Endothelial cell of umbilical vein (primary cell): Measurements from ENCODE around the gene BRMS1. TPM values are rescaled to one million over a fixed set of nuclear protein-coding genes. Genes with fewer than 3 reads are reported as not detected.

ENCODE experiments used
- BruUV-seq: library from RNA; stranded (reverse); fragments of 400-500 nt; replicated peaks from 2 replicates; lab custom pipeline; 2021; lab: Mats Ljungman, UMichigan
- CTCF ChIA-PET: fragments of 300-600, 350-600 bp; sonication (Branson Sonifier 250); formaldehyde crosslinking; loops from one replicate; lab custom pipeline; 2021; ENCODE audit warnings: antibody characterized with exemption, inconsistent platforms; lab: Charles Lee
- POLR2A ChIA-PET: fragments of 300-600, 350-600 bp; sonication (Branson Sonifier 250); formaldehyde crosslinking; loops from one replicate; lab custom pipeline; 2021; ENCODE audit warnings: antibody characterized with exemption, inconsistent platforms; lab: Charles Lee
- DNase-seq: peaks from one replicate; pipeline ENCODE4 v3.0.0-alpha.2; 2011; ENCODE audit warnings: low read depth, low spot score
- FAIRE-seq: peaks from 2 replicates; lab custom pipeline; 2011; peaks lifted over from hg19 to GRCh38; lab: Jason Lieb, UNC
- H2AFZ ChIP-seq: 2 replicates; pipeline ENCODE4 v1.6.0; 2012; ENCODE audit warnings: low read depth, low read length, control low read depth, inconsistent platforms
- H3K27ac ChIP-seq: 2 replicates; pipeline ENCODE4 v1.5.1; 2011; ENCODE audit warnings: low read depth, mild to moderate bottlenecking, control low read depth, low read length, moderate library complexity; ENCODE audit not compliant: insufficient read depth
- H3K27me3 ChIP-seq, 2 experiments: 2 replicates each; pipeline versions ENCODE4 v1.6.0 to v1.6.1; 2011; ENCODE audit warnings: low read length in 2 of 2, mixed read lengths in 1 of 2; ENCODE audit not compliant: control insufficient read depth in 2 of 2, insufficient read depth in 2 of 2
- H3K36me3 ChIP-seq, 2 experiments: 2 replicates in 1 of 2; 3 replicates in 1 of 2; pipeline ENCODE4 v1.5.1; 2011; ENCODE audit warnings: low read length in 2 of 2, mild to moderate bottlenecking in 1 of 2, moderate library complexity in 1 of 2; ENCODE audit not compliant: control insufficient read depth in 2 of 2, insufficient read depth in 2 of 2; ENCODE audit errors: extremely low read depth in 1 of 2
- H3K4me1 ChIP-seq: 3 replicates; pipeline ENCODE4 v1.5.1; 2011; ENCODE audit warnings: mild to moderate bottlenecking, low read length; ENCODE audit not compliant: control insufficient read depth, insufficient read depth; ENCODE audit errors: extremely low read depth
- H3K4me2 ChIP-seq: 2 replicates; pipeline ENCODE4 v1.6.1; 2011; ENCODE audit warnings: low read length, control low read depth, mixed read lengths; ENCODE audit not compliant: insufficient read depth
- H3K4me3 ChIP-seq, 3 experiments: fragments of 200-600 bp in 1 of 3; sonication (generic), shearing (Covaris generic) in 1 of 3; replicated peaks in 1 of 3; 2 replicates each; pipeline ENCODE4 v1.5.1; 2011 to 2016; ENCODE audit warnings: control low read depth in 3 of 3, low read length in 3 of 3, mild to moderate bottlenecking in 2 of 3, inconsistent platforms in 1 of 3, low read depth in 1 of 3, moderate library complexity in 1 of 3; ENCODE audit not compliant: insufficient read depth in 1 of 3
- H3K79me2 ChIP-seq: 2 replicates; pipeline ENCODE4 v1.6.0; 2012; ENCODE audit warnings: low read length, inconsistent platforms; ENCODE audit not compliant: control insufficient read depth, insufficient read depth
- H3K9ac ChIP-seq: replicated peaks from 2 replicates; pipeline ENCODE3; 2011; ENCODE audit warnings: low read length, control low read depth; ENCODE audit not compliant: insufficient read depth; ENCODE audit errors: extremely low read depth
- H3K9me1 ChIP-seq: replicated peaks from 3 replicates; pipeline ENCODE4 v1.6.0; 2011; ENCODE audit warnings: mild to moderate bottlenecking, low read length; ENCODE audit not compliant: control insufficient read depth, insufficient read depth; ENCODE audit errors: extremely low read depth
- H3K9me3 ChIP-seq: replicated peaks from 2 replicates; pipeline ENCODE4 v1.5.1; 2012; ENCODE audit warnings: low read length, inconsistent platforms; ENCODE audit not compliant: control insufficient read depth, insufficient read depth
- H4K20me1 ChIP-seq: replicated peaks from 2 replicates; pipeline ENCODE3; 2011; ENCODE audit warnings: mild to moderate bottlenecking, low read length; ENCODE audit not compliant: control insufficient read depth, insufficient read depth; ENCODE audit errors: extremely low read depth
- CTCF ChIP-seq, 2 donors: IDR thresholded peaks; 1 replicate in 1 of 2; 2 replicates in 1 of 2; pipeline ENCODE4 v1.5.1; 2011; ENCODE audit warnings: low read length in 2 of 2, mild to moderate bottlenecking in 2 of 2, moderate library complexity in 2 of 2, control low read depth in 1 of 2, inconsistent platforms in 1 of 2, low read depth in 1 of 2; ENCODE audit not compliant: insufficient read depth in 1 of 2; ENCODE audit errors: extremely low read depth in 1 of 2
- EZH2 ChIP-seq: IDR thresholded peaks from 2 replicates; pipeline ENCODE4 v1.6.1; 2012; ENCODE audit warnings: borderline replicate concordance, low read depth, mild to moderate bottlenecking, moderate library complexity, low read length, inconsistent platforms; ENCODE audit not compliant: severe bottlenecking
- FOS ChIP-seq: IDR thresholded peaks from 2 replicates; pipeline ENCODE4 v1.6.1; 2011; ENCODE audit warnings: mild to moderate bottlenecking, low read length, moderate library complexity, borderline replicate concordance; ENCODE audit not compliant: insufficient read depth
- GATA2 ChIP-seq: IDR thresholded peaks from 2 replicates; pipeline ENCODE4 v1.7.0; 2011; ENCODE audit warnings: low read depth, mild to moderate bottlenecking, moderate library complexity, mixed read lengths, low read length; ENCODE audit not compliant: insufficient read length, insufficient read depth
- JUN ChIP-seq: IDR thresholded peaks from 2 replicates; pipeline ENCODE4 v1.6.1; 2011; ENCODE audit warnings: borderline replicate concordance, low read depth; ENCODE audit not compliant: insufficient read length, insufficient read depth
- MYC ChIP-seq: IDR thresholded peaks from one replicate; pipeline ENCODE4 v1.6.1; 2011; ENCODE audit warnings: mild to moderate bottlenecking, low read depth, low read length
- POLR2A ChIP-seq: IDR thresholded peaks from 2 replicates; pipeline ENCODE4 v1.6.1; 2012; ENCODE audit warnings: low read depth, mild to moderate bottlenecking, control low read depth, low read length
- POLR2AphosphoS5 ChIP-seq: IDR thresholded peaks from 2 replicates; pipeline ENCODE4 v1.6.1; 2012; ENCODE audit warnings: low read depth, mild to moderate bottlenecking, control low read depth, low read length, moderate library complexity; ENCODE audit not compliant: insufficient read depth
- dilution Hi-C: fragments of 300-500 bp; cut with MboI; formaldehyde crosslinking; loops from one replicate; pipeline ENCODE4 v1.15.0; 2019; ENCODE audit warnings: low sequenced_read_pairs; ENCODE audit not compliant: extremely low pct_ligation_motif_present
- intact Hi-C: fragments of 100-400 bp; cut with micrococcal nuclease; formaldehyde crosslinking; loops from one replicate; pipeline ENCODE4 v1.10.0; 2022
- polyA plus RNA-seq, 4 experiments: library from polyadenylated mRNA; depleted of rRNA in 3 of 4; stranded (reverse) in 3 of 4; unstranded in 1 of 4; fragments of >200 nt; gene quantifications; 2 replicates each; pipeline versions ENCODE4 v1.2.1 to v1.2.3, GENCODE V29; 2011 to 2012; ENCODE audit warnings: missing spikeins in 1 of 4
- total RNA-seq: library from RNA; stranded (reverse); gene quantifications from 2 replicates; pipeline ENCODE4 v1.2.3, GENCODE V29; 2021
- TF ChIP-seq, protein P1 (sequence below): IDR thresholded peaks from 2 replicates; pipeline ENCODE4 v1.6.1; 2011; ENCODE audit not compliant: insufficient read depth, insufficient read length

Gene BRMS1
- total and polyA plus RNA-seq, 2 donors (not counting 3 experiments of a cell fraction or from before 2014, with no cell fraction given), result 51.4 to 53.1 TPM

DNA sequence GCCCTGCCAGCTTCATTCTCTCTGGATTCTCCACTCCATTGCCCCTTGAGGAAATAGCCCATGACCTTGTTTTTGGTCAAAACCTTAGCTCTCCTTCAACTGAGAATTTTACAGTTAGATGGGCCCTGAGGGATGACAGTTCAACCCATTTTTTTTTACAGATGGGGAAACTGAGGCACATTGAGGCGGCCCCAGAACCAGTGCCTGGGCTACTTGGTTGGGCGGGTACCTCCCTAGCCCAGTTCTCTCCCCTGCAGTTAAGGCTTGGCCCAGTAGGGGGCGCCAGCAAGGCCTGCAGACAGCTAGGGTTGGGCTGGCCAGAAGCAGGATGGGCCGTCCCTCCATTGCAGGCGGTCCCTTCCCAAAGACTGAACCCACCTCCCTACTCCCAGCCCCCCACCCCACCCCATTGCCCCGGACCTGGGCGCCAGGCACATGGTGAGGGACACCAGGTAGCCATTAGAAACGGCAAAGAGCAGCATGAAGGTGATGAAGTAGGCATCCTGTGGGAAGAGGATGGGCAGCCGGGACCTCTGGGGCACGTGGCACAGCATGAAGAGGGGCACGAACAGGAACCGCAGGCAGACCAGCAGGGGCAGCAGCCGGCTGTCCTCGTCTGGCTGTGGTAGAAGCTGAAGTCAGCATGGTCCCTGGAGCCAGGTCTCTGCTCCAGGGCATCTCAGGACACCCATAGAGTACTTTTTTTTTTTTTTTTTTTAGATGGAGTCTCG lies 19.1 kb upstream of the BRMS1 start:
- no peak for DNase-seq
- dilution Hi-C loops (no loop called here), intact Hi-C loops (no loop called here)
- Histone ChIP-seq H3K9ac (no peak overlapping the region), H3K79me2 (no peaks in the 10 kb centered on the region), H3K27me3 (no peaks in the 10 kb centered on the region), H3K4me1 (no peaks in the 10 kb centered on the region), H3K27ac (no peak overlapping the region), H3K9me1 (no peaks in the 10 kb centered on the region), H3K36me3 (no peaks in the 10 kb centered on the region), H2AFZ (no peak overlapping the region), H3K4me3 (no peak overlapping the region), H4K20me1 (no peaks in the 10 kb centered on the region), H3K4me2 (no peak overlapping the region), H3K9me3 (no peaks in the 10 kb centered on the region)
- CTCF ChIA-PET, result interaction anchor here (0.7 to 2.5 kb wide), 13 partner anchors 7 to 69 kb away, joined by 3 to 12 read pairs (median 4); partner anchors contain the start of gene B4GAT1
- POLR2A ChIA-PET, result no interaction called here
- BruUV-seq, result no TSS peak
- no peak for FAIRE-seq
- TF ChIP-seq CTCF (IDR thresholded peaks at IDR 0.05; ENCODE audit: extremely low read depth in 1 of 2, insufficient read depth in 1 of 2, low read depth in 1 of 2, low read length in 2 of 2) (peak; percentile 67 to 81), JUN (no peak)

DNA sequence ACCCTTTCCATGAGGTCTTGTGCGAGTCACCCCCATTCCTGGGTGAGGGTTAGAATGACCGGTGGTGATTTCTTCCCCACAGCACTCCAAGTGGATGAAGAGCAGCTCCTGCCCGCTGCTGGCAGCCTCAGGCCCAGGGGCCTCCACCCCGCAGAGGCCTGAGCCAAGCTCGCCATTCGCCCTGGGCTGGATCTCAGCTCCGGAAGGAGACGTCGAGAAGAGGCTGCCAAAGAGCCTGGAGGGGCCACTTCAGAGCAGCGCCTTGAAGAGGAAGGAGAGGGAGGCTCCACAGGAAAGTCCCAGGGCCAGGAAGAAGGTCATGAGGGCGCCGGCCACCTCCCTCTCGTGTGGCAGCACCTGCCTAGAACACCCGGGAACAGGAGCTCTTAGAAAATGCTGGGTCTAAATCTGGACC lies 18.3 kb upstream of the BRMS1 start:
- Histone ChIP-seq H3K36me3 (no peaks in the 10 kb centered on the region), H3K9me3 (no peaks in the 10 kb centered on the region), H3K27me3 (no peaks in the 10 kb centered on the region), H3K4me1 (no peaks in the 10 kb centered on the region), H2AFZ (no peak overlapping the region), H3K27ac (no peak overlapping the region), H3K4me3 (no peak overlapping the region), H3K9me1 (no peaks in the 10 kb centered on the region), H4K20me1 (no peaks in the 10 kb centered on the region), H3K4me2 (no peak overlapping the region), H3K79me2 (no peaks in the 10 kb centered on the region), H3K9ac (no peak overlapping the region)
- no peak for TF ChIP-seq FOS
- TF ChIP-seq CTCF (IDR thresholded peaks at IDR 0.05; ENCODE audit: extremely low read depth in 1 of 2, insufficient read depth in 1 of 2, low read depth in 1 of 2, low read length in 2 of 2), result no peak
- TF ChIP-seq POLR2A, result no peak
- TF ChIP-seq, protein P1, sequence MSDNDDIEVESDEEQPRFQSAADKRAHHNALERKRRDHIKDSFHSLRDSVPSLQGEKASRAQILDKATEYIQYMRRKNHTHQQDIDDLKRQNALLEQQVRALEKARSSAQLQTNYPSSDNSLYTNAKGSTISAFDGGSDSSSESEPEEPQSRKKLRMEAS, result no peak
- no peak for TF ChIP-seq GATA2
- TF ChIP-seq JUN, result no peak
- TF ChIP-seq EZH2, result no peak
- no peak for TF ChIP-seq MYC
- no peak for TF ChIP-seq POLR2AphosphoS5
- ChIA-PET CTCF (interaction anchor here (0.7 to 2.5 kb wide), 12 partner anchors 9 to 70 kb away, joined by 3 to 12 read pairs (median 4); partner anchors contain the start of gene B4GAT1), POLR2A (no interaction called here)
- dilution Hi-C loops, result no loop called here
- FAIRE-seq, result no peak
- intact Hi-C loops, result no loop called here
- no TSS peak for BruUV-seq
- DNase-seq, result no peak
